ENCODE measurements around the gene RAP2A.

DNA sequence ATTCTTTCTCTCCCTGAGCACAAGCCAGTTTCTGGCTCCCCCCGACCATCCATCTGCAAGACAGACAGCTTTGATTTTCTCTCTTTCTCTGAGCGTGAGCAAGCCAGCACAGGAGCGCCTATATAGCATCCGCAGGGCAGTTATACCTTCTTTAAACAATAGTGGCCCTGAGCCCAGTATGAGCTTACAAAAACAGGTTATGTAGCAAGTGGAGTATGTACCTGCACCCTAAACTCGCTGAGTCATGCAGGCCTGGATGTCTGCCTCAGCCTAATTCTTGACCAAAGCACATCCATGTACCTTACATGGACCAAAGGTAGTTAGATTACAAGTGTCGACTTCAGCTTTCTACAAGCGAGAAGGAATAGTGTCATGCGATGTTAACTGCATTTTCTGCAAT is 61.7 kb downstream of the RAP2A start:
- TF ChIP-seq, protein P1, sequence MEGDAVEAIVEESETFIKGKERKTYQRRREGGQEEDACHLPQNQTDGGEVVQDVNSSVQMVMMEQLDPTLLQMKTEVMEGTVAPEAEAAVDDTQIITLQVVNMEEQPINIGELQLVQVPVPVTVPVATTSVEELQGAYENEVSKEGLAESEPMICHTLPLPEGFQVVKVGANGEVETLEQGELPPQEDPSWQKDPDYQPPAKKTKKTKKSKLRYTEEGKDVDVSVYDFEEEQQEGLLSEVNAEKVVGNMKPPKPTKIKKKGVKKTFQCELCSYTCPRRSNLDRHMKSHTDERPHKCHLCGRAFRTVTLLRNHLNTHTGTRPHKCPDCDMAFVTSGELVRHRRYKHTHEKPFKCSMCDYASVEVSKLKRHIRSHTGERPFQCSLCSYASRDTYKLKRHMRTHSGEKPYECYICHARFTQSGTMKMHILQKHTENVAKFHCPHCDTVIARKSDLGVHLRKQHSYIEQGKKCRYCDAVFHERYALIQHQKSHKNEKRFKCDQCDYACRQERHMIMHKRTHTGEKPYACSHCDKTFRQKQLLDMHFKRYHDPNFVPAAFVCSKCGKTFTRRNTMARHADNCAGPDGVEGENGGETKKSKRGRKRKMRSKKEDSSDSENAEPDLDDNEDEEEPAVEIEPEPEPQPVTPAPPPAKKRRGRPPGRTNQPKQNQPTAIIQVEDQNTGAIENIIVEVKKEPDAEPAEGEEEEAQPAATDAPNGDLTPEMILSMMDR (conservative IDR thresholded peaks at IDR 0.05 in 1 of 2, IDR thresholded peaks at IDR 0.05 in 1 of 2; ENCODE audit: low read depth in 1 of 2, low read length in 2 of 2) = no peak
- TF ChIP-seq EZH2 (IDR thresholded peaks at IDR 0.05; ENCODE audit: low read length, missing control alignments) = no peak
